ENCODE data around the gene ZGPAT.

The ZGPAT gene

GRCh38 chr20:63678071-63678470 lies 29.8 kb upstream of the ZGPAT start:
- no peak for DNase-seq (ENCODE audit: low read depth, low spot score)
- no peak overlapping the region for H3K4me3 ChIP-seq (ENCODE audit: low read length)

DNA sequence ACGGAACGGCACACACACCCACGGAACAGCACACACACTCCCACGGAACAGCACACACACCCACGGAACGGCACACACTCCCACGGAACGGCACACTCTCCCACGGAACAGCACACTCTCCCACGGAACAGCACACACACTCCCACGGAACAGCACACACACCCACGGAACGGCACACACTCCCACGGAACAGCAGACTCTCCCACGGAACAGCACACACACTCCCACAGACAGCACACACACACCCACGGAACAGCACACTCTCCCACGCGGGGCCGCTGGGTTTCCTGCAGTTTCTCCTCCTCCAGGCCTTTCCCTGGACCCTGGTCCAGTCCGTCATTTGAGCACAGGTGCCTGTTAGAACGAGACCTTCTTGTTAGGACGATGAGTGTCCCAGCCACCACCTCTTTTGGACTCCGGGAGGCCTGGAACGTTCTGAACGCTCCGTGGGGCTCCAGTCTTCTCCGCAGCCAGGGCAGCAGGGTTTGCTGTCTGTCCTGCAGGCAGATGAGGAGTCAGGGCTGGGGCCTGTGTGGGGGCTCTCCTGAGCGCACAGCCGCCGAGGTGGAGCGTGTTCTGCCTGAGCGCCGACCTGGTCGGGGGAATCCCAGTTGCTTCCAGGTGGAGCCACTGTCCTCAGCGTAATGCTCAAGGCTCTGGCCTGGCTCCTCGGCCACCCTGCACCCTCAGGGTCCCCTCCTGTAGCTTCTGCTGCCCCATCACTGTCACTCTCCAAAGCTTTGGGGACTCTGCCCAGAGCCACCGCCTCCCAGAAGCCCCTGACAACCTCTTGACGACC lies 29.0 kb upstream of the ZGPAT start:
- no peak overlapping the region for H3K4me3 ChIP-seq (ENCODE audit: low read length)
- no peak for DNase-seq (ENCODE audit: low read depth, low spot score)

GRCh38 chr20:63679799-63680305 lies 28.0 kb upstream of the ZGPAT start:
- H3K4me3 ChIP-seq (ENCODE audit: low read length), result no peak overlapping the region
- no peak for DNase-seq (ENCODE audit: low read depth, low spot score)

- H3K4me3 ChIP-seq (ENCODE audit: low read length), result no peak overlapping the region
- no peak for DNase-seq (ENCODE audit: low read depth, low spot score)
Measured at GRCh38 chr20:63680427-63680826, 27.4 kb upstream of the ZGPAT start.

DNA sequence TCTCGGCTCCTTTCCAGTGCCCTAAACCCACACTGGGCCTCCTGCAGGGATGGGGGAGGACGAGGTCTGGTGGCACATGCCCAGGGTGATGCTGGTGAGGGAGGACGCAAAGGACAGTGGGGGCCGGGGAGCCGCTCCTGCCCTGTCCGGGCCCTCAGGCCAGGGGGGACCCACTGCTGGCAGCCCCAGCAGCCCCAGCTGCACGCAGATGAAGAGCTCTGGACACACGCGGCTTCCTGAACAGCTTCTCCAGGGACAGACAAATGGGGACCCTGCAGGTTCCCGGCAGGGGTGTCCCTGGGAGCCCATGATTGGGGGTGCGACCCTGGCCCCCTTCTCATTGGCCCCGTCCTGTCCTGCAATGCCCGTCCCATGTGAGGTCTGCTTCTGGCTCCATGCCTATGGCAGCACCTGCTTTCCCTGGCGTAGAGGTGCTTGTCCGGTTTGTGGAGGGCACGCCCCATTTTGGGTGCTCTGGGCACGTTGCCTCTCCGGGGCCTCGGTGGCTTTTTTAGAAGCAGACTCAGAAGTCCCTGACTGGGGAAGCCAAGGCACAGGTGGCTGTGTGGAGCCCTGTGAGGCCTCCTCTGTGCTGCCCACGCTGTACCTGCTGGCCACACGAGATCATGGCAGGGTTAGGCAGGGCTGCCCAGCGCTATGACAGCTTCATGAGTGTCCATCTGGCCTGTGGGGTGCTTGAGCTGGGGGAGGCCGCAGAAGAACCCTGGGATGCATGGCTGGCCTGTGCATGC lies 26.8 kb upstream of the ZGPAT start:
- H3K4me3 ChIP-seq (ENCODE audit: low read length), result no peak overlapping the region
- no peak for DNase-seq (ENCODE audit: low read depth, low spot score)

- no peak overlapping the region for H3K4me3 ChIP-seq (ENCODE audit: low read length)
- no peak for DNase-seq (ENCODE audit: low read depth, low spot score)
Measured at GRCh38 chr20:63681609-63682142, 26.2 kb upstream of the ZGPAT start.

- DNase-seq (ENCODE audit: low read depth, low spot score), result no peak
Measured at GRCh38 chr20:63682384-63683139, 25.3 kb upstream of the ZGPAT start.

DNA sequence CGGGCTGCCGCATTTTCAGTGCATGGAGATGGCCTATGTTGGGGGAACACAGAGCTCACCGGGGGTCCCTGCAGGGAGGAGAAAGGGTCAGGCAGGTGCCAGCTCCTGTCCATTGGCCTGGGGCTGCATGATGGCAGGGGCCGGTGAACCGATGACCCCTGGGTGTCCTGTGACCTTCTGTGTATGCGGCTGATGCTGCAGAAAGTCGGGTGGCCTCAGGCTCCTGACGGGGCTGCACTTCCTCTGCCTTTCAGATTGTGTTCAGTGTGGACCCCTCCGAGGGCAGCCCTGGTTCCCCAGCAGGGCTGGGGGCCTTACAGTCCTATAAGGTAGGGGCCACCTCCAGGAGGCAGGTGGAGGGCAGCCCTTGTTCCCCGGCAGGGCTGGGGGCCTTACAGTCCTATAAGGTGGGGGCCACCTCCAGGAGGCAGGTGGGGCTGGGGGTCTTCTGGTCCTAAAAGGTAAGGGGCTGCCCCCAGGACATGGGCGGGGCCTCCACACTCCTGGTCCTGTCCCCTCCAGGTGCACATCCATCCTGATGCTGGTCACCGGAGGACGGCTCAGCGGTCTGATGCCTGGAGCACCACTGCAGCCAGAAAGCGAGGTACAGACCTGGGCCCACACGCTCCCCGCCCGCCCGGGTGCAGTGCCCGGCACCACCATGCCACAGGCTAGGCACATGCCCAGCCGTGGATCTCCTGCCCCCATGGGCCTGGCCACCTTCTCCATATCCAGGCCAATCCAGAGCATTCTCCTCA lies 22.4 kb upstream of the ZGPAT start:
- no peak for DNase-seq (ENCODE audit: low read depth, low spot score)
- H3K4me3 ChIP-seq (ENCODE audit: low read length), result no peak overlapping the region

More at GRCh38 chr20:63682384-63683139, 25.3 kb upstream of the ZGPAT start:
- no peak overlapping the region for H3K4me3 ChIP-seq (ENCODE audit: low read length)

GRCh38 chr20:63686094-63686491 lies 21.7 kb upstream of the ZGPAT start:
- no peak for DNase-seq (ENCODE audit: low read depth, low spot score)
- H3K4me3 ChIP-seq (ENCODE audit: low read length), result no peak overlapping the region

- no peak overlapping the region for H3K4me3 ChIP-seq (ENCODE audit: low read length)
- no peak for DNase-seq (ENCODE audit: low read depth, low spot score)
Measured at GRCh38 chr20:63686492-63687321, 21.1 kb upstream of the ZGPAT start.

DNA sequence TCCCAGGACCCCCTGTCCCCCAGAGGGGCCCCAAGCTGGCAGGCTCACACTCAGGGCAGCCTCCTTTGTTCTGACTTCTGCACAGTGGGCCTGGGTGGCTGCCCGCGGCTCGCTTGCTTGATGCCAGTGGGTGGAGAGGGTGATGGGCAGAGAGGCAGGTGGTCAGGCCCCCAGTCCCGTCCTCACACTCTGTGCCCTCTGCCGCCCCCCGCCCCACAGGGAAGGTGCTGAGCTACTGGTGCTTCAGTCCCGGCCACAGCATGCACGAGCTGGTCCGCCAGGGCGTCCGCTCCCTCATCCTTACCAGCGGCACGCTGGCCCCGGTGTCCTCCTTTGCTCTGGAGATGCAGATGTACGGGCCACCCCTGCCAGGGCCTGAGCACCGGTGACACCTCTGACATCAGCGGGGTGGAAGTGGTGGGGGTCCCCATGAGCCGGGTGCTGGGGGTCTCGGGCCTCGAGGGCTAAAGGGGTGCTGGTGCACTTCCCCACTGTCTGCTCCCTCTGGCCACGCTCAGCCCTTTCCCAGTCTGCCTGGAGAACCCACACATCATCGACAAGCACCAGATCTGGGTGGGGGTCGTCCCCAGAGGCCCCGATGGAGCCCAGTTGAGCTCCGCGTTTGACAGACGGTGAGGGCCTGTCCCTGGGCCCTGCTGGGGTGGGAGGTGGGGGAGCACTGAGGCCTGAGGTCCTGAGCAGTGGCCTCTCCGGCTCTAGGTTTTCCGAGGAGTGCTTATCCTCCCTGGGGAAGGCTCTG lies 20.2 kb upstream of the ZGPAT start:
- no peak for DNase-seq (ENCODE audit: low read depth, low spot score)
- H3K4me3 ChIP-seq (ENCODE audit: low read length), result no peak overlapping the region

DNA sequence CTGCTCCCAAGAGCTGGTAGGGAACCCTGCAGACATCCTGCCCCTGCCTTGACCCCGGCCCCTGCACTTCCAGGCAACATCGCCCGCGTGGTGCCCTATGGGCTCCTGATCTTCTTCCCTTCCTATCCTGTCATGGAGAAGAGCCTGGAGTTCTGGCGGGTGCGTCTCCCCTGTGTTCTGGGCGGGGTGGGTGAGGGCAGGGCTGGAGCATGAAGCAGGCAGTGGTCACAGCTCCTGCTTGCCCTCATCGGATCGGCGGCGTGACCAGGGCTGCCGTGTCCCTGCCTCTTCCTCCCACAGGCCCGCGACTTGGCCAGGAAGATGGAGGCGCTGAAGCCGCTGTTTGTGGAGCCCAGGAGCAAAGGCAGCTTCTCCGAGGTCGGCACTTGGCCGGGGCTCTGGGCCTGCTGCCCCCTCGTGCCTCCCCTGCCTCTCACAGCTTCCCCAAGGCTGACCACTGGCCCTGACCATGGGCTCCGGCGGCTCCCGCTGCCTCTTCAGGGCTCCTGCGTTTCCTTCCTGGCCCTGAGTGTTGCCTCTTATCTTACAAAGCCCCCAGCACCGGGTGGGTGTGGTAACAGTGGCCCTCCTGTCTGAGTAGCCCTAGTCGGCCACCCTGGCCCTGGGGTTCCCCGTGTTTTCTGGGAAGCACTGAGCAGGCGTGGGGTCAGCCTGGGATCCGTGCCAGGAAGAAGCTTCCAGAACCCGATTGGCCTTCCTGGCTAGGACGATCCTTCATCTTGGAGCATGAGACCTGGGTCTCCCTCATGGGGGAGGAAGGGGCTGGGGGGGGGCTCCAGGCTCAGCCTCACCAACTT lies 19.4 kb upstream of the ZGPAT start:
- H3K4me3 ChIP-seq (ENCODE audit: low read length), result no peak overlapping the region
- no peak for DNase-seq (ENCODE audit: low read depth, low spot score)

DNA sequence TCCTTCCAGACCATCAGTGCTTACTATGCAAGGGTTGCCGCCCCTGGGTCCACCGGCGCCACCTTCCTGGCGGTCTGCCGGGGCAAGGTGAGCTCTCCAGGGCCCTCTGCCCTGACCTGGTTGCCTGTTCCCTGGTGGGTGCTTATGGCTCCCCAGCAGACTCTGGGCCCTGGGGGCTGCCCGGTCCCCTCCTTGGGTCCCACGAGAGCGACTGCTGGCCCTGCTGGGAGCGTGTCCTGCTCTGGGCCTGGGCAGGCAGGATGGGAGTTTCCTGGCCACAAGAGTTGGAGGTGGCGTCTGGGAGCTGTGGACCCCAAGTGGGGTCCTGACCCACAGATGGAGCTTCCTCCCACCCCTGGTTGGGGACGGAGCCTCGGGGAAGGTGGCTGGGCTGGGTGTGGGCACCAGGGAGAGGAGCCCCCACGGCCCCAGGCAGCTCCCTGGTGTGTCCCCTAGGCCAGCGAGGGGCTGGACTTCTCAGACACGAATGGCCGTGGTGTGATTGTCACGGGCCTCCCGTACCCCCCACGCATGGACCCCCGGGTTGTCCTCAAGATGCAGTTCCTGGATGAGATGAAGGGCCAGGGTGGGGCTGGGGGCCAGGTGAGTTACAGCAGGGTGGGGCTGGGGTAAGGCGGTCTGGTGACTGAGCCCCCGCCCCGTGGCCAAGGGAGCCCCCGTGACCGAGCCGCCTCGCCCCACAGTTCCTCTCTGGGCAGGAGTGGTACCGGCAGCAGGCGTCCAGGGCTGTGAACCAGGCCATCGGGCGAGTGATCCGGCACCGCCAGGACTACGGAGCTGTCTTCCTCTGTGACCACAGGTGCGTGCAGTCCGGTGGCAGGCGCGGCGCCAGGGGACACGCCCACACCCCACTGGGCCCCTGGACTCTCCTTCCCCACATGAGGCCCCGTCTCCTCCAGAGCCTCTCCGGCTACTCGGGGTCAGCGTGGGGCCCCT lies 18.5 kb upstream of the ZGPAT start:
- H3K4me3 ChIP-seq (ENCODE audit: low read length), result no peak overlapping the region
- no peak for DNase-seq (ENCODE audit: low read depth, low spot score)

DNA sequence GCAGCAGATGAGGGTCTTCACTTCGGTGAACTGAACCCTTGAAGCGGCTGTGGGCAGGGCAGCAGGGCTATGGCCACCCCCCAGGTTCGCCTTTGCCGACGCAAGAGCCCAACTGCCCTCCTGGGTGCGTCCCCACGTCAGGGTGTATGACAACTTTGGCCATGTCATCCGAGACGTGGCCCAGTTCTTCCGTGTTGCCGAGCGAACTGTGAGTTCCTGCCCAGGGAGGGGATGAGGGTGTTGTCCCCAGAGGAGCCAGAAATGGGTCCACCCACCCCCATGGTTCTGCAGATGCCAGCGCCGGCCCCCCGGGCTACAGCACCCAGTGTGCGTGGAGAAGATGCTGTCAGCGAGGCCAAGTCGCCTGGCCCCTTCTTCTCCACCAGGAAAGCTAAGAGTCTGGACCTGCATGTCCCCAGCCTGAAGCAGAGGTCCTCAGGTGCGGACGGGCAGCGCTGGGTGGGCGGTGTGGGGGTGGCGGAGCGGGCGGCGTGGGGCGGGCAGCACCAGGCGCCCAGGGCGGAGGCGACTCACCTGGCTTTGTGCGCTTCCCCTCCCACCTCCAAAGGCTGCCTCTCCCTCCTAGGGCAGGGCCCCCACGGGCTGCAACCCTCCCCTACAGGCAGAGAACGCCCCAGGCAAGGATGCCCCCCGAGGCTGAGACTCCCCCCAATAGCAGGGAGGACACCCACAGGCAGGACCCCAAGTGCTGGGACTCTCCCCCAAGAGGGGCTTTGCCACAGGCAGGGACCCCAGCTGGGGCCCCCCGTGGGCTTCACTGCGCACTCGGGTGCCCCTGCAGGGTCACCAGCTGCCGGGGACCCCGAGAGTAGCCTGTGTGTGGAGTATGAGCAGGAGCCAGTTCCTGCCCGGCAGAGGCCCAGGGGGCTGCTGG lies 17.6 kb upstream of the ZGPAT start:
- DNase-seq (ENCODE audit: low read depth, low spot score), result no peak
- H3K4me3 ChIP-seq (ENCODE audit: low read length), result no peak overlapping the region
